Motor neuron (in vitro differentiated cells): ENCODE data around the gene SLC25A48. TPM values are rescaled to one million over a fixed set of nuclear protein-coding genes. Genes with fewer than 3 reads are reported as not detected.

ENCODE experiments used
- ATAC-seq, 8 experiments: fragments of 200-7000 bp; cut with Tn5 transposase; replicated peaks in 6 of 8; 2 replicates each; pipeline ENCODE4 v1.8.0; 2021; ENCODE audit warnings: mild to moderate bottlenecking in 8 of 8, moderate library complexity in 8 of 8
- H3K27ac ChIP-seq, 2 donors: fragments of 250-450 bp; sonication (Bioruptor Pico); 2 replicates each; pipeline ENCODE4 v1.9.0; 2021; ENCODE audit warnings: antibody characterized with exemption in 2 of 2, mild to moderate bottlenecking in 2 of 2, moderate library complexity in 1 of 2
- H3K4me1 ChIP-seq, 2 donors: fragments of 250-450 bp; sonication (Bioruptor Pico); replicated peaks in 1 of 2; 2 replicates each; pipeline ENCODE4 v1.6.1; 2021; ENCODE audit warnings: antibody characterized with exemption in 2 of 2, mild to moderate bottlenecking in 2 of 2, moderate library complexity in 1 of 2
- H3K4me3 ChIP-seq, 5 donors: fragments of 250-450 bp; sonication (Bioruptor Pico); 2 replicates each; pipeline ENCODE4 v1.9.0; 2021; ENCODE audit warnings: antibody characterized with exemption in 5 of 5, mild to moderate bottlenecking in 5 of 5, moderate library complexity in 4 of 5
- WGBS, 10 experiments: fragments of 450-650 bp; shearing (Covaris generic); methylation state at CpG; one replicate each; pipeline ENCODE4 v1.0.0; 2022; 5-methylcytosine and 5-hydroxymethylcytosine counted together
- in situ Hi-C, 9 experiments: fragments of 400-800 bp; cut with MboI; loops; one replicate each; pipeline ENCODE4 v1.15.0; 2021; ENCODE audit warnings: low sequenced_read_pairs in 9 of 9, low pct_unique_long_range_greater_than_20kb in 2 of 9; ENCODE audit not compliant: unreplicated experiment in 9 of 9
- total RNA-seq, 8 experiments: library from RNA; unstranded; fragments of 300-600 nt; gene quantifications; 2 replicates each; pipeline versions ENCODE4 v1.2.3 to v1.2.4, GENCODE V29; 2022

Gene SLC25A48
- total RNA-seq, 8 experiments from 2014 or later, result 0.11 to 1.5 (median 0.64) TPM; not detected in 1

DNA sequence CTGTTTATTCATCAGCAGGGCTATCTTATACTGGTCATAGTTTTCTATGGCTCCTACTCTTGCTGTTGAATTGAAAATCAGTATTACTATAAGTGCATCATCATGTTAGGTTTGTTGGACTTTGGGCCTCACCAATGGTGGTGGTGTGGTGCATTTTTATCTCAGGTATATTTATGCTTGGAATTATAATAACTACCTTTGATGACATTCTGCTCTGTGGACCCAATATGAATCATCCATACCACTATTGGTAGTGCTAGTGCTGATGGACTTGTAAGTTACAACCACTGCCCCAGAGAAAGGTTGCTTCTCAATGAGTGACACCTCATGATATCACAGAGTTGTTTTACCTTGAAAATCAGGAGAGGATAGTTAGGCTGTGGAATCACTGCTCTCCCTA lies 33.1 kb downstream of the SLC25A48 start:
- Histone ChIP-seq H3K4me1 (peaks cover 0 to 15% of the 10 kb centered on the region in 2 donors), H3K27ac (no peak overlapping the region), H3K4me3 (no peak overlapping the region)
- no peak for ATAC-seq
- in situ Hi-C loops, result no loop called here

DNA sequence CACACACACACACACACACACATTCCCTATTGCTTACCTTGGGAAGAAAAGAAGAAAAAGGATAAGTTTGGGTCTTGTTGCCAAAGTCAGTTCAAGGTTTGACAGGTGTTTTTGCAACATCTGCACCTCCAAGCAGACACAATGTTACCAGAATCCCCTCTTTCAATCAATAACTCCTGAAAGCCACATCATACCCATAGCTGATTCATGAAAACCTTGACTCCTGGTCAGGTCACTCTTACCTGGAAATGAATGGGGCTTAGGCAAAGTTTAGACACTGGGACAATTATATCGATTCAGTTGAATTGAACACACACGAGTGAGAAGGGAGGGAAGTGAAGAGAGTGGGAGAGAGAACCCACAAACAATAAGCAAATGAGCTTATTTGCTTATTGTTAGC lies 34.2 kb downstream of the SLC25A48 start:
- 0 to 88% (median 68%) methylated on average over 1 to 2 of the region's 2 CpGs; no CpG with 5 or more reads in 2 of the 10 experiments for WGBS, 10 experiments
- H3K4me1 ChIP-seq, result peaks cover 0 to 15% of the 10 kb centered on the region in 2 donors
- no peak for ATAC-seq
- in situ Hi-C loops, result no loop called here
- H3K4me3 ChIP-seq, result no peak overlapping the region
- no peak overlapping the region for H3K27ac ChIP-seq

DNA sequence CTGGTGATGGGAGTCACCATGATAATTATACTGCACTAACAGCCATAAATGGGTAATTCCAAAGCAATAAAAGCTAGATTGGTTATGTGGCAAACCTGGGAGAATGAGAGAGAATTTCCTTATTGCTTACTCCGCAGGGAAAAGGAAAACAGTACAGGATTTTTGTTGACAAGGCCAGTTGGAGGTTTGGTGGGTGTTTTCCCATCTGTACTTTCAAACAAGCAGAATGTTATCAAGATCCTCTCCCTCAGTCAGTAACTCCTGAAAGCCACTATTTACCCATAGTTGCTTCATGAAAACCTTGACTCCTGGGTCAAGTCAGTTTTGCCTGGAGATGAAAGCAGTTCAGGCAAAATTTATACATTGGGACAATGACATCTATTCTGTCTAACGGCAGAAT lies 34.8 kb downstream of the SLC25A48 start:
- no peak for ATAC-seq
- Histone ChIP-seq H3K27ac (no peak overlapping the region), H3K4me3 (no peak overlapping the region), H3K4me1 (peaks cover 0 to 15% of the 10 kb centered on the region in 2 donors)
- in situ Hi-C loops, result no loop called here
- 0 to 100% (median 59%) methylated on average over 1 to 2 of the region's 2 CpGs for WGBS, 10 experiments

DNA sequence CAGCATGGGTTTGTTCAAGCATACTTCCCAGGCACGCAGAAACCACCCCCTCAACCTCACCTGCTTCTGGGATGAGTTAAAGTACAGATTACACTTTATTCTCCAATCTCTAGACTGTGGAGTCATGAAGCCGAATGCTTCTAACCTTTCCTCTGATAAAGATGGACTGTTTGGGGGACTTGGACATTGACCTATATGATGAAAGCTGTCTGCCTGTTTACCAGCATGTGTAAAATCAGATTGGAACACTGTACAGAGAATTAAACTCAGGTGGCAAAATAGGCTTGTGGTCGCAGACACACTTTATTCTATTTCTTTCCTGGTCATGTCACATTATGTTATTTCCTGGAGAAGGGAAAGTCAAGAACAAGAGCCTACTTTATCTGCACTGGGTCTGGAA lies 35.5 kb downstream of the SLC25A48 start:
- WGBS, 10 experiments, result 0 to 90% (median 66%) methylated on average over 1 to 3 of the region's 3 CpGs; no CpG with 5 or more reads in 3 of the 10 experiments
- H3K27ac ChIP-seq, result no peak overlapping the region
- H3K4me3 ChIP-seq, result no peak overlapping the region
- no peak for ATAC-seq
- peaks cover 0 to 15% of the 10 kb centered on the region in 2 donors for H3K4me1 ChIP-seq
- in situ Hi-C loops, result no loop called here

DNA sequence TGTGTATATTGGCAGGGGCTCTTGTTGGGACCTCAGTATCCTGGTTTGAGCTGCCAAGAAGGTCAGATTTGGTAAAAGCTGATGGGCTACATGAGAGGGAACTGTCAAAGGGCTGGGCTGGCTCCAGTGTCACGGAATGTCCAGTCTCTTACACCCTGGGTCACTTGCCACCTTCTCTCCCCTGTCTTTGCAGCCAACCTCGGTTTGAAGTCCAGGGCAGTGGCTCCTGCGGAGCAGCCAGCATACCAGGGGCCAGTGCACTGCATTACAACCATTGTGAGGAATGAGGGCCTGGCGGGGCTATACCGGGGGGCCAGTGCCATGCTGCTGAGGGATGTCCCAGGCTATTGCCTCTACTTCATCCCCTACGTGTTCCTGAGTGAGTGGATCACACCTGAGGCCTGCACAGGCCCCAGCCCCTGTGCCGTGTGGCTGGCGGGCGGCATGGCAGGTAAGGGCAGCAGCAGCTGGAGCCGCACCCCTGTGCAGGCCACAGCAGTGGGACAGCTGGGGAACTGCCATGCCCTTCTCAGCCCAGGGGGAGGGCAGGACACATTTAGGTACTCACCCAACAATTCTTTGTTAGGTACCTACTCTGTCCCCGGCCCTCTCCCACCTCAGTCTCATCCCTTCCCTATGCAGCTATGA lies 36.9 kb downstream of the SLC25A48 start:
- ATAC-seq, result no peak
- WGBS, 10 experiments, result 20 to 69% (median 60%) methylated on average over 1 to 7 of the region's 11 CpGs; no CpG with 5 or more reads in 5 of the 10 experiments
- in situ Hi-C loops, result no loop called here
- no peak overlapping the region for H3K27ac ChIP-seq
- no peak overlapping the region for H3K4me3 ChIP-seq
- peaks cover 0 to 2% of the 10 kb centered on the region in 2 donors for H3K4me1 ChIP-seq

DNA sequence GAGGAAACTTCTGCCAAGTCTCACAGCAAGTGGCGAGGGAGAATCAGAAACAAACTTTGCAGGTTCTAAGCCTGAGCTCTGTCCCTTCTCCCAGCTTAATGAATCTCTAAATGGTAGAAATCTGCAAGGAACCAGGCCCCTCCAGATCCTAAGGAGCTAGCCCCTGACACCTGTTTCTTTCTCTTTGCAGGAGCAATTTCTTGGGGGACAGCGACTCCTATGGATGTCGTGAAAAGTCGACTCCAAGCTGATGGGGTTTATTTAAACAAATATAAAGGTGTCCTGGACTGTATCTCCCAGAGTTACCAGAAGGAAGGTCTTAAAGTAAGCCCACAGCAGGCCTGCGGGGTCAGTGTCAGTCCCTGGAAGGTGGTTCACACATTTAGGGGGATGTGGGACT lies 39.4 kb downstream of the SLC25A48 start:
- no peak for ATAC-seq
- Histone ChIP-seq H3K4me1 (peaks cover 0 to 6% of the 10 kb centered on the region in 2 donors), H3K27ac (no peak overlapping the region), H3K4me3 (no peak overlapping the region)
- in situ Hi-C loops, result no loop called here
- 50 to 88% (median 66%) methylated on average over 1 to 5 of the region's 5 CpGs; no CpG with 5 or more reads in 2 of the 10 experiments for WGBS, 10 experiments

DNA sequence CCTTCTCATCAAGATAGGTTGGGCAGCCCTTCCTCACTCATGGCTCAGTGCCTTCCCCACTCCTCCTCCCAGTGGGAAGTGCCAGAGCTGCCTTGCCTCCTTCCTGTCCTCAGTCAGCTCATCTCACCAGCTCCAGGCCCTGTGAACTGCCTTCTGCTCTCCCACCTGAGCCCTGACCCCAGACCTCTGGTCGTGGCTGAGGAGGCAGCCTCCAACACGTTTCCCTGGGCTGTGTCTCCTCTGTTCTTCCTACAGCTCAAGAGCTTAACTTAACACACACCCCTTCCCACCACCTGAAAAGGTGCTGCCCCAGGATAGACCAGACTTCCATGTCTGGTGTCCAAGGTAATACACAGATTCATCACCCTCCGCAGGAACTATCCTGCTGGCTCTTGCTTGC lies 40.0 kb downstream of the SLC25A48 start:
- no peak for ATAC-seq
- Histone ChIP-seq H3K27ac (no peak overlapping the region), H3K4me3 (no peak overlapping the region), H3K4me1 (peaks cover 0 to 10% of the 10 kb centered on the region in 2 donors)
- in situ Hi-C loops, result no loop called here
- WGBS, 10 experiments, result 64 to 100% (median 100%) methylated on average over 1 to 3 of the region's 3 CpGs; no CpG with 5 or more reads in 5 of the 10 experiments

DNA sequence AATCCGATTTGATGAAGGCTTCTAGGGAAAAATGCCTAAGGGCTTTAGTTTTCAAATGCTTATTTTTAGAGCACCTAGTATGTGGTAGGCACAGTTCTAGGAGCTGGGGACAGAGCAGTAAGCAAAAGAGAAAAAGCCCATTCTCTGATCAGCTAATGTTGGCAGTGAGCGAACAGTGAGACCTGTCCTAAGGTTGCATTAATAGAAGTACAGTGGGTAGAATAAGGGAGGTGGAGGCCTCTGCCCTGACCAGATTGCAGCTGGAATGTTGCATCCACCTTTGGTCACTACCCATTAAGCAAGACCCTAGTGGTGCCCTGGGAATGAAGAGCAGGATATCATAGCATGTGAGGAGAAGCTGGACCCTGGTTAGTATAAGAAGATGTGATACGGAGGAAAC lies 41.1 kb downstream of the SLC25A48 start:
- no peak for ATAC-seq
- Histone ChIP-seq H3K4me3 (no peak overlapping the region), H3K27ac (no peak overlapping the region), H3K4me1 (peaks cover 0 to 10% of the 10 kb centered on the region in 2 donors)
- WGBS, 10 experiments, result 66 to 100% (median 92%) methylated on average over 1 to 3 of the region's 3 CpGs
- in situ Hi-C loops, result loop anchor here in 4 of 9 experiments (25.0 kb wide), 2 partner anchors 187 to 337 kb away; no protein-coding TSS in a partner anchor

DNA sequence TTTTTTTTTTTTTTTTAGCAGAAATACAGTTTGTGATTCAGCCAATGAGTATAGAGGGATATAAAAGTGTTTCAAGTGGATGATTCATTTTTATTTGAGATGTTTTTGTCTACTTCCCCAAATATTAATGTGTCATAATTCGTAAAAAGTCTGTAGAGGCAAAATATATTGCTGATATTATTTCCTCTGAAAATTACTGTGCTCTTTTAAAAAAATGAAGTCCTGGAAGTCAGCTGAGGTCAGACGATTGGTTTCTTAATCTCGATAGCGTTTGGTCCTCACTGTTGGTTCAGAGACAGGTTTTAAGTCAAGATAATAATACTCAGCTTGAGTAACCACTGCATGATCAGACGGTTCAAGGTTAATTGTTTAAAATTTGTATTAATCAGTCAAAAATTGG lies 41.7 kb downstream of the SLC25A48 start:
- 49 to 91% (median 73%) methylated on average over 1 to 5 of the region's 5 CpGs for WGBS, 10 experiments
- no peak for ATAC-seq
- Histone ChIP-seq H3K4me1 (peaks cover 0 to 10% of the 10 kb centered on the region in 2 donors), H3K27ac (no peak overlapping the region), H3K4me3 (no peak overlapping the region)
- in situ Hi-C loops, result loop anchor here in 4 of 9 experiments (25.0 kb wide), 2 partner anchors 186 to 336 kb away; no protein-coding TSS in a partner anchor

DNA sequence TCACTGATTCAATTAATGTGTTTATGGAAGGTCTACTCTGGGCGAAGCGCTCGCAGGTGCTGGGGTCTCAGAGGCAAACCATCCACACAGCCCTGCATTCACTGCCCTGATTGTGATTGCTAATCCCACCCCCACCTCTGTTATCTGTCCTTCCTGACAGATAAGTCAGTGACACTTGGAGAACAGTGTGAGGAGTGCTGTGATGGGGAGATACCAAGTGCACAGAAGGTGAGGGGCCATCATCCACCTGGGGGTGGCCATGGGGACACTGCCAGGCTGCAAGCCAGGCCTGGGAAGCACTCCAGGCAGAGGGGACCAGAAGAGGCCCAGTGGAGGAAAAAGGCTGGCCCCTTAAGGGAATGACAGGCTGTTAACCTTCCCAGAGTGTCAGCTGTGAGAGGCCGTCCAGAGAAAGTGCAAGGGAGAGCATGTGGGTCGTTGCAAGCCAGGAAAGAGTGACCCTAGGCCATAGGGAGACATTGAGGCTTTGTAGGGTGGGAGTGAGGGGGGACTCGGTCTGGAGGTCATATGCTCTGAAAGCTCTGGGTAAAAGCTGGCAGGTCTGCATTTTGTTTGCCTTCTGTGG lies 43.2 kb downstream of the SLC25A48 start:
- Histone ChIP-seq H3K4me1 (peaks cover 0 to 10% of the 10 kb centered on the region in 2 donors), H3K27ac (peak overlapping the region in 1 of 2 donors; percentile 21), H3K4me3 (no peak overlapping the region)
- in situ Hi-C loops, result loop anchor here in 4 of 9 experiments (25.0 kb wide), 2 partner anchors 185 to 335 kb away; no protein-coding TSS in a partner anchor
- peak in 4 of 8 experiments; percentile 10 to 41 (median 24) for ATAC-seq
- WGBS, 10 experiments, result 75 to 96% (median 80%) methylated on average over 3 to 4 of the region's 6 CpGs; no CpG with 5 or more reads in 6 of the 10 experiments

DNA sequence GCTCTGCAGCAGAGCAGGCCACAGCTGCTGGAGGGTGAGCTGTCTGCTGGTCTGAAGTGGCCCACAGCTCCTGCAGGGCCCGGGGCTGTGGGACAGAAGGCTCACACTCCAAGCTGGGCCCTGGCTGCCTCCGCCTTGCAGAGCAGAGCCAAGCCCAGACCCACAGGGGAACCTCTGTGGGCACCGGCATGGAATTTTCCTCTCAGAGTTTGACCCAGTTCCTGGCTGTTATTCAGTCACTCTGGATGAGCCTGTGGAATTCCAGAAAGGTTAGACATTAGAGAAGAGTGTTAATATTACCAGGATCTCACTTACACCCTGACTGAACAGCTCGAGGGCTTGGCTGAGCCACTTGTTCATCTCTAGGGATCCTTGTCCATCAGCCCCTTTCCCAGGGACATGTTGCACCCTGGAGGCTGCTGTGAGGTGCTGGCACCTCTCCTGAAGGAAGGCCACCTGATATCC lies 43.7 kb downstream of the SLC25A48 start:
- ATAC-seq, result peak in 3 of 8 experiments; percentile 6 to 19 (median 11)
- Histone ChIP-seq H3K4me3 (no peak overlapping the region), H3K27ac (peak overlapping the region in 1 of 2 donors; percentile 21), H3K4me1 (peaks cover 0 to 10% of the 10 kb centered on the region in 2 donors)
- WGBS, 10 experiments, result 33 to 71% (median 60%) methylated on average over 1 to 3 of the region's 4 CpGs; no CpG with 5 or more reads in 4 of the 10 experiments
- in situ Hi-C loops, result loop anchor here in 4 of 9 experiments (25.0 kb wide), 2 partner anchors 184 to 334 kb away; no protein-coding TSS in a partner anchor

DNA sequence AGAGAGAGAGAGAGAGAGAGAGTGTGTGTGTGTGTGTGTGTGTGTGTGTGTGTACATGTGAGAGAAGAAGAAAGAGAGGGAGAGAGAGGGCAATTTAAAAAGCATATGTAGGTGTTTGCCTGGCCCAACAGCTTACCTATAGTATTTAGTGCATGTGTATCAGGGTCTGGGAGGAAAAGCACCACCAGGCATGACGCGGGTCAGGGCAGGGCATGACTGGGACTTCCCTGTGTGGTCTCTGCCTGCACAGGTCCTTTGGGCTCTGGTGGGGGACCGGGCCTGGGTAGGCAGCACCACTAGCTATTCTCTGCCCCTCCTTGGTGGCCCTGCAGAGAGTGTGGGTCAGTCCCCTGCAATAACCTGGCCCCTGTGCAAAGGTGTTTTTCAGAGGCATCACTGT lies 45.1 kb downstream of the SLC25A48 start:
- ATAC-seq, result no peak
- in situ Hi-C loops, result loop anchor here in 4 of 9 experiments (25.0 kb wide), 2 partner anchors 183 to 333 kb away; no protein-coding TSS in a partner anchor
- H3K4me1 ChIP-seq, result peaks cover 0 to 10% of the 10 kb centered on the region in 2 donors
- no peak overlapping the region for H3K4me3 ChIP-seq
- 90 to 93% methylated on average over 2 of the region's 3 CpGs; no CpG with 5 or more reads in 8 of the 10 experiments for WGBS, 10 experiments
- H3K27ac ChIP-seq, result no peak overlapping the region

DNA sequence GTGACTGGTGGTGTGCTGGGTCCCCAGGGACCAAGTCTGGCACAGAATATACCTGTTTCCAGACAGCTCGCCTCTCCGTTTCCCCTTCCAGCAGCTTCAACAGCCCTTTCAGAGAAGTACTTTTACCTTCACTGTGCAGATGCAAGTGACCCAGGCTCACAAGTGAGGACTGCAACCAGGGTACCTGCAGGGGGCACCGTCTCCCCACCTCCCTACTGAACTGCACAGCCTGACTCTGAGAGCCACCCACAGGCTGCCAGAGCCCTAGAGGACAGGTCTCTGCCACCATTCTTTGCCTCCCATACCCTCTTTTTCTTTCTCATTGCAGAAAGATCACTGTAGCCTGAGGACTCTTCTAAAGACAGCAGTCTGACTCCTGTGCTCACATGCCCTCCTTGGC lies 45.8 kb downstream of the SLC25A48 start:
- in situ Hi-C loops, result loop anchor here in 4 of 9 experiments (25.0 kb wide), 2 partner anchors 182 to 332 kb away; no protein-coding TSS in a partner anchor
- H3K4me1 ChIP-seq, result peaks cover 0 to 10% of the 10 kb centered on the region in 2 donors
- ATAC-seq, result peak in 2 of 8 experiments; percentile 23 to 68
- no peak overlapping the region for H3K27ac ChIP-seq
- H3K4me3 ChIP-seq, result no peak overlapping the region
- WGBS, 10 experiments, result 73 to 83% (median 79%) methylated on average over 2 to 3 of the region's 3 CpGs; no CpG with 5 or more reads in 7 of the 10 experiments
